ENCODE measurements around the gene VSIG4. TPM values are rescaled to one million over a fixed set of nuclear protein-coding genes. Genes with fewer than 3 reads are reported as not detected.
"Not testable (repeated sequence)": the region's sequence is repeated elsewhere in the genome, so short reads cannot be mapped to it uniquely, and the experiment has no call there.

Gene VSIG4
- total and polyA plus RNA-seq, 11 donors, result 4.7 to 162 (median 27.5) TPM

DNA sequence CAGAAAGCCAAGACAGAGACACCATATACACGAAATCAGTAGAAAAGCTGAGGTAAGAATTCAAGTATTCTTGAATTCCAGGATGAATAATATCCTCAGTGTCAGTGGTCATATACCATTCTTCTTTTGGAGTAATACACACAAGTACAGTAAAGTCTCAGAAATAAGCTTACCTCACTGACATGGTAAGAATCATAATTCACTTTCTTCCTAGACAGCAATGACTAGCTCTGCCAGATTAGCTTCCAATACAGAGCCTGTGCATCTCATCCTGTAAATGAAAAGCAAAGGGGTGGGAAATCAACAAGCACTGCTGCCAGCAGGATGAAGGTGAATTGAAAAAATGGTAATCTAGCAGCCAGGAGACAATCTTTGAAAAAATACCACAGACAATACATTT is 31.2 kb upstream of the VSIG4 start:
- ATAC-seq (no peak), DNase-seq (no peak)
- H3K4me3 ChIP-seq, result no peak overlapping the region
- TF ChIP-seq CTCF (IDR thresholded peaks at IDR 0.05), result no peak
- H3K9me3 ChIP-seq, result no peaks in the 10 kb centered on the region
- 21 to 55% (median 35%) methylated on average over 1 of the region's 1 CpG for WGBS, 4 donors
- intact Hi-C loops (cut with DNase I), result no loop called here
- H3K27me3 ChIP-seq, result peaks cover 0 to 28% (median 0%) of the 10 kb centered on the region in 9 donors
- no peaks in the 10 kb centered on the region for H3K36me3 ChIP-seq
- no peak overlapping the region for H3K27ac ChIP-seq
- peaks cover 0 to 27% (median 0%) of the 10 kb centered on the region in 12 donors for H3K4me1 ChIP-seq

GRCh38 chrX:66064261-66064660 is 24.4 kb upstream of the VSIG4 start:
- no peak for TF ChIP-seq CTCF (IDR thresholded peaks at IDR 0.05)
- no peak for TF ChIP-seq POLR2A (IDR thresholded peaks at IDR 0.05)
- no peak overlapping the region for H3K27ac ChIP-seq
- no peak overlapping the region for H3K4me3 ChIP-seq
- no peaks in the 10 kb centered on the region for H3K36me3 ChIP-seq
- no peaks in the 10 kb centered on the region for H3K4me1 ChIP-seq
- intact Hi-C loops (cut with DNase I), result no loop called here
- no peaks in the 10 kb centered on the region for H3K9me3 ChIP-seq
- 65 to 88% (median 78%) methylated on average over 4 of the region's 4 CpGs for WGBS, 4 donors
- peaks cover 0 to 35% (median 0%) of the 10 kb centered on the region in 9 donors for H3K27me3 ChIP-seq
- no peak for ATAC-seq
- DNase-seq, result no peak

DNA sequence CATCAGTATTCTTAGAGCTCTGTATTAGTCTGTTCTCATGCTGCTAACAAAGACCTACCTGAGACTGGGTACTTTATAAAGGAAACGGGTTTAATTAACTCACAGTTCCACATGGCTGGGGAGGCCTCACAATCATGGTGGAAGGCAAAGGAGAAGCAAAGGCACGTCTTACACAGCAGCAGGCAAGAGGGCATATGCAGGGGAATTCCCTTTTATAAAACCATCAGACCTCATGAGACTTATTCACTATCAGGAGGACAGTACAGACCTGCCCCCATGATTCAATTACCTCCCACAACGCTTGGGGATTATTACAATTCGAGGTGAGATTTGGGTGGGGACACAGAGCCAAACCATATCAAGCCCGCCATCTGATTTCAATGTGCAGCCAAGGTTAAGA is 17.1 kb upstream of the VSIG4 start:
- WGBS, 4 donors, result 52 to 72% (median 70%) methylated on average over 4 to 5 of the region's 5 CpGs
- H3K27ac ChIP-seq; intact Hi-C loops (cut with DNase I); H3K4me3 ChIP-seq; ATAC-seq; H3K9me3 ChIP-seq; H3K36me3 ChIP-seq; DNase-seq: not testable (repeated sequence)
- H3K4me1 ChIP-seq, result peaks cover 0 to 28% (median 0%) of the 10 kb centered on the region in 12 donors
- peaks cover 0 to 18% (median 0%) of the 10 kb centered on the region in 9 donors for H3K27me3 ChIP-seq

- H3K36me3 ChIP-seq, result no peaks in the 10 kb centered on the region
- DNase-seq (no peak), ATAC-seq (no peak)
- TF ChIP-seq POLR2A (IDR thresholded peaks at IDR 0.05), result no peak
- no peak for TF ChIP-seq CTCF (IDR thresholded peaks at IDR 0.05)
- intact Hi-C loops (cut with DNase I), result no loop called here
- no peak overlapping the region for H3K27ac ChIP-seq
- H3K4me3 ChIP-seq, result no peak overlapping the region
- peaks cover 0 to 16% (median 0%) of the 10 kb centered on the region in 9 donors for H3K27me3 ChIP-seq
- WGBS, 4 donors, result 63 to 82% (median 72%) methylated on average over 3 to 4 of the region's 4 CpGs
- no peaks in the 10 kb centered on the region for H3K9me3 ChIP-seq
- peaks cover 0 to 38% (median 0%) of the 10 kb centered on the region in 12 donors for H3K4me1 ChIP-seq
Observed at GRCh38 chrX:66054978-66055377, 15.1 kb upstream of the VSIG4 start.

- TF ChIP-seq CTCF (IDR thresholded peaks at IDR 0.05) (no peak), POLR2A (IDR thresholded peaks at IDR 0.05) (no peak)
- Histone ChIP-seq H3K4me3 (no peak overlapping the region), H3K27ac (peak overlapping the region in 1 of 12 donors; percentile 62), H3K9me3 (no peaks in the 10 kb centered on the region), H3K4me1 (peaks cover 0 to 38% (median 0%) of the 10 kb centered on the region in 12 donors), H3K36me3 (no peaks in the 10 kb centered on the region), H3K27me3 (peaks cover 0 to 16% (median 0%) of the 10 kb centered on the region in 9 donors)
- DNase-seq (no peak), ATAC-seq (no peak)
- intact Hi-C loops (cut with DNase I), result no loop called here
- 52 to 73% (median 66%) methylated on average over 1 of the region's 1 CpG for WGBS, 4 donors
Observed at GRCh38 chrX:66053414-66053813, 13.5 kb upstream of the VSIG4 start.
